Measurements from ENCODE around the gene MORC4.

DNA sequence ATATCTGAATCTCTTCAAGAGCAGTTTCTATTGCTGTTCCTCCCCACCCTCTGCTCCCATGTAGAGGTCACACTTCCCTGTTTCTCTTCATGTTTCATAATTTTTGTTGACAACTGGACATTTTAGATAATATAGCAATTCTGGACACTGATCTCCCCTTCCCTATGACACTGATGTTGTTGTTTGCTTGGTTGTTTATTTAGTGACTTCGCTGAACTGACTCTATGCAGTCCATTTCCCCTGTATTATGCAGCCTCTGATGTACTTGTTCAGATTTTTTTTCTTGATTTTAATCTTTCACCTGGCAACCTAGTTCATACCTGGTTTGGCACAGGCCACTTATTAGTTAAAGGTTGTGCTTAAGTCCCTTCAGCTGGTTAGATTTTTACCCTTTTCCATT, 50.6 kb downstream of the MORC4 start:
- TF ChIP-seq CTCF (IDR thresholded peaks at IDR 0.05 in 4 of 5, conservative IDR thresholded peaks at IDR 0.05 in 1 of 5): no peak
- no peak for TF ChIP-seq POLR2A (IDR thresholded peaks at IDR 0.05)
